Right cardiac atrium (tissue), 5 donors: Measurements from ENCODE around the gene SCCPDH. TPM values are rescaled to one million over a fixed set of nuclear protein-coding genes. Genes with fewer than 3 reads are reported as not detected.
"Not testable (repeated sequence)": the region's sequence is repeated elsewhere in the genome, so short reads cannot be mapped to it uniquely, and the experiment has no call there.

Source experiments
- ATAC-seq, 2 donors: fragments of 200-7000 bp; cut with Tn5 transposase; one replicate each; pipeline versions ENCODE4 v1.8.0 to v1.9.1; 2020; ENCODE audit warnings: moderate library complexity in 2 of 2, mild to moderate bottlenecking in 1 of 2
- DNase-seq, 3 donors: peaks; one replicate each; pipeline ENCODE4 v3.0.0-alpha.2; 2020
- H3K27ac ChIP-seq: one replicate; pipeline ENCODE4 v1.5.1; 2013; ENCODE audit warnings: mild to moderate bottlenecking, low read length, control low read depth, moderate library complexity
- H3K27me3 ChIP-seq: one replicate; pipeline ENCODE4 v1.6.1; 2013; ENCODE audit not compliant: control insufficient read depth, insufficient read depth
- H3K4me1 ChIP-seq: one replicate; pipeline ENCODE4 v1.6.1; 2013; ENCODE audit warnings: low read length; ENCODE audit not compliant: control insufficient read depth, insufficient read depth
- H3K4me3 ChIP-seq: one replicate; pipeline ENCODE4 v1.5.1; 2013; ENCODE audit warnings: low read length, control low read depth
- H3K9me3 ChIP-seq: one replicate; pipeline ENCODE4 v1.6.1; 2013; ENCODE audit warnings: low read length; ENCODE audit not compliant: control insufficient read depth
- WGBS: extraction: QIAGEN DNeasy Blood & Tissue Kit; methylation state at CpG from one replicate; pipeline ENCODE4 v1.1.7; 2013; 5-methylcytosine and 5-hydroxymethylcytosine counted together
- intact Hi-C, 4 donors: fragments of 100-400 bp; cut with DNase I; formaldehyde crosslinking; loops; one replicate each; pipeline versions ENCODE4 v1.11.0 to v1.14.0; 2022 to 2023
- polyA plus RNA-seq: library from polyadenylated mRNA; stranded (reverse); fragments of 200-250 nt; gene quantifications from one replicate; pipeline ENCODE4 v1.2.3, GENCODE V29; 2013
- total RNA-seq, 4 donors: library from RNA; stranded (reverse); fragmentation: NEBNext Ultra II Directional; extraction: Animal tissue kit (Norgen Biotek cat#: 25700); gene quantifications; one replicate each; pipeline ENCODE4 v1.2.1, GENCODE V29; 2021
- donor health status: healthy with polysubstance abuse.
- donor health status: DM: no; HTN: yes; CAD: no.
- donor health status: DM: no; HTN: no; CAD: no.
- donor health status: DM: no; HTN: yes; CAD: no; lungs with severe emphysema.
- donor health status: DM: yes; HTN: yes; CAD: no.

The SCCPDH gene
- total and polyA plus RNA-seq, 5 donors = 22.2 to 29.8 (median 28.0) TPM

DNA sequence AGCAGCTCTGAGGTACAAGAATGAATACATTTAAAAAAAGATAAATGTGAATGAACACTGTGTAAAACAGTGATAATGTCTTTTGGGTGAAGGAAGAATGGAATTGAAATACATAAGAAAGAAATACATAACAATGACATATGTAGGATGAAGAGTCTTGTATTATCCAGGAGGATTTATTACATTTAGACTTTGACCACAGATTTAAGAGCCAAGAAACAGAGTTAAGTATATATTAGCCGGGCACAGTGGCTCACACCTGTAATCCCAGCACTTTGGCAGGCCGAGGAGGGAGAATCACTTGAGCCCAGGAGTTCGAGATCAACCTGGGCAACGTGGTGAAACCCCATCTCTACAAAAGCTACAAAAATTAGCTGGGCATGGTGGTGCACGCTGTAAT lies 79.7 kb downstream of the SCCPDH start:
- H3K27ac ChIP-seq = no peak overlapping the region
- intact Hi-C loops = no loop called here
- DNase-seq (no peak), ATAC-seq (no peak)
- H3K9me3 ChIP-seq = no peaks in the 10 kb centered on the region
- H3K4me3 ChIP-seq = no peak overlapping the region
- H3K4me1 ChIP-seq = no peaks in the 10 kb centered on the region
- no peaks in the 10 kb centered on the region for H3K27me3 ChIP-seq
- WGBS = 89% methylated on average over 5 of the region's 5 CpGs

DNA sequence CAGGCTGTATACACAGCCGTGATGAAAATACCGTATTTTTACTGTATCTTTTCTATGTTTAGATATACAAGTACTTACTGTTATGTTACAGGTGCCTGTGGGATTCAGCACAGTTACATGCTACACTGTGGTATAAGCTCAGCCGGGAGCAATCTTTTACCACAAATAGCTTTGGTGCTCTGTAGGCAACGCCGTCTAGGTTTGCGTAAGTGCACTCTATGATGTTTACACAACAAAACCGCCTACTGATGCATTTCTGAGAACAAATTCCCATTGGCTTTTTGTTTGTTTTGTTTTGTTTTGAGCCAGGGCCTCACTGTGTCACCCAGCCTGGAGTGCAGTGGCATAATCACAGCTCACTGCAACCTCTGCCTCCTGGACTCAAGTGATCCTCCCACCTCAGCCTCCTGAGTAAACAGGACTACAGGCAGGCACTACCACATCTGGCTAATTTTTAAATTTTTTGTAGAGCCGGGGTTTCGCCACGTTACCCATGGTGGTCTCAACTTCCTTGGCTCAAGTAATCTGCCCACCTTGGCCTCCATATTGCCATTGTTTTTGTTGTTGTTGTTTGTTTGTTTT lies 81.0 kb downstream of the SCCPDH start:
- ATAC-seq (no peak), DNase-seq (no peak)
- WGBS = 82% methylated on average over 10 of the region's 10 CpGs
- intact Hi-C loops = no loop called here
- Histone ChIP-seq H3K27me3 (no peaks in the 10 kb centered on the region), H3K4me3 (no peak overlapping the region), H3K4me1 (no peaks in the 10 kb centered on the region), H3K27ac (no peak overlapping the region), H3K9me3 (no peaks in the 10 kb centered on the region)

DNA sequence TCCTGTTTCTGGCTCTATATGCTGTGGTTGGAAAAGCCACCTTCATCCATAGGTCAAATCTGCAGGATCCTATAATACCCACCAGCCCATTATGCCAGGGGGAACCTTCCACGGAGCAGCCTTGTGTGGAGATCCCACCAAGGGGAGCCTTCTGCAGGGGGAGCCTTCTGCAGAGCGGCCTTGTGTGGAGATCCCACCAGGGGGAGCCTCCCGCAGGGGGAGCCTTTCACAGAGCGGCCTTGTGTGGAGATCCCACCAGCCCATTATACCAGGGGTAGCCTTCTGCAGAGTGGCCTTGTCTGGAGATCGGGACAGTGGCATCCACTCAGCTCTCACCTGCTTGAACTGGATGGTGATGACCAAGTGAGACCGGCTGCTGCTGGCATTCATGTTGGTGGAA lies 85.3 kb downstream of the SCCPDH start:
- Histone ChIP-seq H3K27me3 (no peaks in the 10 kb centered on the region), H3K9me3 (no peaks in the 10 kb centered on the region), H3K27ac (no peak overlapping the region), H3K4me1 (no peaks in the 10 kb centered on the region), H3K4me3 (no peak overlapping the region)
- WGBS = 91% methylated on average over 6 of the region's 6 CpGs
- ATAC-seq (peak in 1 of 2 donors; percentile 38), DNase-seq (no peak)
- intact Hi-C loops = no loop called here

DNA sequence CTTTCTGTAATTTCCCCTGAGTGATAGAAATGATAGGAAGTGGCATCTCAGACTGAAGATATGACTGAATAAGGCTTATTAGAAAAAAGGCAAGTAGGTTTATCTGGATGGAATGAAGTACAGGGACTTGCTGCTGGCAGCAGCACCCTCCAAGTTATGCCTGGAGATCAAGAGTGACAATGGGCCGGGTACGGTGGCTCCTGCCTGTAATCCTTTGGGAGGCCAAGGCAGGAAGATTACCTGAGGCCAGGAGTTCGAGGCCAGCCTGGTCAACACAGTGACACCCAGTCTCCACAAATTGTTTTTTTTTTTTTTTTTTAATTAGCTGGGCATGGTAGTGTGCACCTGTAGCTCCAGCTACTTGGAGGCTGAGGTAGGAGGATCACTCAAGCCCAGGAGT lies 87.8 kb downstream of the SCCPDH start:
- DNase-seq (no peak), ATAC-seq (no peak)
- intact Hi-C loops = no loop called here
- Histone ChIP-seq H3K27me3 (no peaks in the 10 kb centered on the region), H3K4me1 (no peaks in the 10 kb centered on the region), H3K4me3 (no peak overlapping the region), H3K27ac (no peak overlapping the region), H3K9me3 (no peaks in the 10 kb centered on the region)
- 77% methylated on average over 3 of the region's 3 CpGs for WGBS

DNA sequence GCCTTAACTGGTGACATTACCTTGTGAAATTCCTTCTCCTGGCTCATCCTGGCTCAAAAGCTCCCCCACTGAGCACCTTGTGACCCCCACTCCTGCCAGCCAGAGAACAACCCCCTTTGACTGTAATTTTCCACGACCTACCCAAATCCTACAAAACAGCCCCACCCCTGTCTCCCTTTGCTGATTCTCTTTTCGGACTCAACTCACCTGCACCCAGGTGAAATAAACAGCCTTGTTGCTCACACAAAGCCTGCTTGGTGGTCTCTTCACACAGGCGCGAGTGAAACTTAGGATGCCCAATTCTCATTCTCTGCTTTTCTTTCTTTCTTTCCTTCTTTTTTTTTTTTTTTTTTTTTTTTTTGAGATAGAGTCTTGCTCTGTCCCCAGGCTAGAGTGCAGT lies 89.1 kb downstream of the SCCPDH start:
- H3K27ac ChIP-seq, intact Hi-C loops, H3K4me3 ChIP-seq, H3K4me1 ChIP-seq, ATAC-seq, H3K9me3 ChIP-seq, DNase-seq, H3K27me3 ChIP-seq: not testable (repeated sequence)
- 82% methylated on average over 4 of the region's 4 CpGs for WGBS

DNA sequence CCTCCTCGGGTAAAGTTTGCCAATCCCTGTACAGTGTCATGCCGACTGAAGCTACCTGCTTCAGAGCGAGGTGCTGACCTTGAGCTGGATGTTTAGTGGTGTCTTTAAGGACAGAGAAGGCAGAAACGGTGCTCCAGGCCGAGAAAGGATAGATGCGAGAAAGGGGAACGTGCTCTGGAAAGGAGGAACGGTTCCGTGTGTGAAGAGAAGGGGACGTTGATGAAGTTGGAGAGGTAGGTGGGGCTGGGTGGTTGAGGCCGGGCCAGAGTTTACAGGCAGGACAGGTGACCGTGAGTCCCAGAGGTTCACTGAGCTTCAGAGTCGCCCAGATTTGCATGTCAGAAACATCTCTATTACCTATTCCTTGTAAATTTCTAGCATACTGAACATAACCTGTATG lies 90.7 kb downstream of the SCCPDH start:
- WGBS = 91% methylated on average over 13 of the region's 13 CpGs
- intact Hi-C loops = no loop called here
- no peak for ATAC-seq

DNA sequence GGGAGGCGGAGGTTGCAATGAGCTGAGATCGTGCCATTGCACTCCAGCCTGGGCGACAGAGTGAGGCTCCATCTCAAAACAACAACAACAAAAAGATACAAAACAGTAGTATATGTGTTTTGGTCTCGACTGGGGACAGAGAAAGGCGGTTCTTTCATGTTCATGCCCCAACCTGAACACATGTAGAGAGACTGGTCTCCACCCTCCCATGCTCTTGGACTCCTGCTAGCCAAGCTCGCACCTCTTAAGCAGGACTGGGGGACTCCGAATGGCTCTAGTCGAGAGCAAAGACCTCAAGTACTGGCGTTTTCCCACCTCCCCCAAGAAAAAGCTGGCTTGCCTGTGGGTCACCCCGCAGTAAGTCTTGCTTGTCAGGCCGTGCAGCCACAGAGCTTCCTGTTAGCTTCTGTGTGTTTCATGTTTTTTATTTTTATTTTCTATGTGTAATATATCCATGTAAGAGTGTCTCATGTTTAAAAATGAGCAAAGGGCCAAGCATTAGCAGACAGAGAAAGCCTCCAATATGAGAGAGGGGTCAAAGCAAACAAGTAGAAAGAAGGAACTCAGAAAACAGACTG lies 91.6 kb downstream of the SCCPDH start:
- intact Hi-C loops = no loop called here
- H3K4me1 ChIP-seq = no peaks in the 10 kb centered on the region
- WGBS = 73% methylated on average over 11 of the region's 11 CpGs
- no peak overlapping the region for H3K27ac ChIP-seq
- ATAC-seq (no peak), DNase-seq (no peak)
- H3K27me3 ChIP-seq = no peaks in the 10 kb centered on the region
- H3K4me3 ChIP-seq = no peak overlapping the region
- H3K9me3 ChIP-seq = no peaks in the 10 kb centered on the region

More for the DNA sequence above, 90.7 kb downstream of the SCCPDH start:
- Histone ChIP-seq H3K27me3 (no peaks in the 10 kb centered on the region), H3K27ac (no peak overlapping the region), H3K9me3 (no peaks in the 10 kb centered on the region), H3K4me1 (no peaks in the 10 kb centered on the region), H3K4me3 (no peak overlapping the region)
- no peak for DNase-seq

Other genes with a start within 250 kb of the SCCPDH start
- 10 to 100 TPM in 2 of 4 donors, 1 to 10 TPM in 2; 9.1 to 11.6 (median 10.0) TPM for gene SMYD3, start 217.1 kb upstream of the SCCPDH start, total RNA-seq
- gene SMYD3, start 217.1 kb upstream of the SCCPDH start, polyA plus RNA-seq = 6.8 TPM
- 10 to 100 TPM in 3 of 4 donors, 1 to 10 TPM in 1; 9.9 to 13.6 (median 10.5) TPM for gene TFB2M, start 158.1 kb upstream of the SCCPDH start, total RNA-seq
- 11.5 TPM for gene TFB2M, start 158.1 kb upstream of the SCCPDH start, polyA plus RNA-seq
- gene CNST, start 158.0 kb upstream of the SCCPDH start, total RNA-seq = 10 to 100 TPM; 18.6 to 32.6 (median 21.4) TPM
- gene CNST, start 158.0 kb upstream of the SCCPDH start, polyA plus RNA-seq = 7.3 TPM
- 10 to 100 TPM; 20.2 to 24.3 (median 20.5) TPM for gene AHCTF1, start 207.5 kb downstream of the SCCPDH start, total RNA-seq
- gene AHCTF1, start 207.5 kb downstream of the SCCPDH start, polyA plus RNA-seq = 7.8 TPM